Right lobe of liver (tissue), 6 donors: ENCODE results near the gene CPO. TPM values are rescaled to one million over a fixed set of nuclear protein-coding genes. Genes with fewer than 3 reads are reported as not detected.
"Not testable (repeated sequence)": the region's sequence is repeated elsewhere in the genome, so short reads cannot be mapped to it uniquely, and the experiment has no call there.

Experiments used
- ATAC-seq, 4 donors: fragments of 200-7000 bp; cut with Tn5 transposase; one replicate each; pipeline ENCODE4 v1.9.1; 2020; ENCODE audit warnings: mild to moderate bottlenecking in 4 of 4, moderate library complexity in 4 of 4
- DNase-seq, 3 donors: peaks; one replicate each; pipeline ENCODE4 v3.0.0-alpha.2; 2020
- H3K27ac ChIP-seq, 3 donors: fragments of 200-600 bp; one replicate each; pipeline ENCODE4 v1.8.0; 2022
- H3K27me3 ChIP-seq, 2 donors: fragments of 200-600 bp; one replicate each; pipeline ENCODE4 v1.8.0; 2022
- H3K36me3 ChIP-seq, 4 donors: fragments of 200-600 bp; sonication (generic) in 1 of 4; one replicate each; pipeline versions ENCODE4 v1.5.1 to v1.8.0; 2017 to 2022; ENCODE audit warnings: control low read depth in 1 of 4
- H3K4me1 ChIP-seq, 4 donors: fragments of 200-600 bp; sonication (generic) in 1 of 4; one replicate each; pipeline versions ENCODE4 v1.5.1 to v1.8.0; 2017 to 2022; ENCODE audit warnings: control low read depth in 1 of 4
- H3K4me3 ChIP-seq, 3 donors: fragments of 200-600 bp; one replicate each; pipeline ENCODE4 v1.8.0; 2022
- H3K9me3 ChIP-seq, 4 donors: fragments of 200-600 bp; sonication (generic) in 1 of 4; one replicate each; pipeline versions ENCODE4 v1.5.1 to v1.8.0; 2017 to 2022; ENCODE audit warnings: control low read depth in 1 of 4
- CTCF ChIP-seq, 4 donors: fragments of 200-600 bp in 3 of 4; fragments of 450-650 bp in 1 of 4; IDR thresholded peaks; one replicate each; pipeline versions ENCODE4 v1.5.1 to v1.8.0; 2016 to 2022; ENCODE audit warnings: antibody characterized with exemption in 4 of 4, mild to moderate bottlenecking in 2 of 4
- POLR2A ChIP-seq: fragments of 450-650 bp; IDR thresholded peaks from one replicate; pipeline ENCODE4 v1.6.1; 2017; ENCODE audit warnings: antibody characterized with exemption, mild to moderate bottlenecking
- whole genome bisulfite sequencing: methylation state at CpG from one replicate; pipeline ENCODE4 v1.1.6; 2018; ENCODE audit warnings: low coverage, low lambda C conversion rate; ENCODE audit not compliant: insufficient coverage; ENCODE audit errors: missing lambda C conversion rate; 5-methylcytosine and 5-hydroxymethylcytosine counted together
- intact Hi-C, 2 donors: fragments of 100-400 bp; cut with DNase I; formaldehyde crosslinking; loops; one replicate each; pipeline versions ENCODE4 v1.11.2 to v1.14.1; 2022
- total RNA-seq, 6 experiments: library from RNA; depleted of rRNA in 2 of 6; stranded (reverse); fragments of >200 nt in 2 of 6; fragmentation: NEBNext Ultra II Directional in 3 of 6; extraction: Animal tissue kit (Norgen Biotek cat#: 25700) in 3 of 6; gene quantifications; one replicate each; pipeline versions ENCODE4 v1.1.0 to v1.2.4, GENCODE V29; 2016 to 2023
- donor health status: DM: no; HTN: yes; CAD: no.
- donor health status: DM: no; HTN: no; CAD: no.
- donor health status: DM: no; HTN: no; CAD: no.
- donor health status: DM: no; HTN: yes; CAD: no.
- donor health status: DM: no; HTN: yes; CAD: no.

Gene CPO
- total RNA-seq, 6 experiments from 2014 or later = 0.22 to 0.46 (median 0.34) TPM; not detected in 2

DNA sequence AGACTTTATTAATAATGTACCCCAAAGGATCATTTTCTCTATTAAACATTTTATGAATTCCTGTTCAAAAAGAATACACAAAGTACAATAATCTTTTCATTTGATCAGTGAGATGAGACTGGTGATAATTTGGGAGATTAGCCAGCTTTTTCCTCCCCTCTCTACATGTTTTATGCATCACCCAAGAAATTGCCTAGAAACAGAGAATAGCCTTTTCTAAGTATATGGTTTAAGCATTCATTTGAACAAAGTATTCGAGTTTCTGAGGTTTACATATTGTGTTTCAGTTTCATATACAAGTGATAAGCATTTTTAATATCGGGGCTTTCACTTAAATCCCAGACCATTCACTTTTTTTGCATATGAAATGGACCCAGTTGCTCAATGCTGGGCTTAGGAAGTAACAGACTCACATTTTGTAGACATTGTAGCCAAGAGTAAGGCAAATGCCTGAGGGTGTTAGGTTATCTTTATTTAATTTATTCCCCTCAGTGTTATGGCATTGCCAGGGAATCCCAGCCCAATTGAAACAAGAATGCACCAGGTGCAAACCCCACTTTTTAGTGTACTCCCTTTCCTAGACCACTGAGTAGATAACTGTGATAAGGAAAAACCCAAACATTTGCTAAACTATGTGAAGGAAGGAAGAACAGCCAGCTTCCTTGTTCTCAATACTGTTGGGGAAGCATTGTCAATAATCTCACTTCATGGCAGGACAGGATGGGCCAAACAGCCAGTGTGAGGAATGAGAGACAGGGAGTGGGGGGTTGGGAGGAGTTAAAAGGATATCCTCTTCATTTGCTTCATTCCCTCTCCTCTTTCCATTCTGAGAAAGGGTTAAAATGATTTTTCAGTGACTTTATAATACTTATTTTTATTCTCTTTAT is 3.5 kb downstream of the CPO start:
- 55% methylated on average over 2 of the region's 2 CpGs for WGBS
- Histone ChIP-seq H3K9me3 (no peaks in the 10 kb centered on the region), H3K36me3 (no peaks in the 10 kb centered on the region), H3K27ac (no peak overlapping the region), H3K4me1 (no peaks in the 10 kb centered on the region), H3K4me3 (no peak overlapping the region), H3K27me3 (no peaks in the 10 kb centered on the region)
- ATAC-seq (no peak), DNase-seq (no peak)
- intact Hi-C loops = no loop called here
- TF ChIP-seq POLR2A = no peak
- no peak for TF ChIP-seq CTCF (IDR thresholded peaks at IDR 0.05)

DNA sequence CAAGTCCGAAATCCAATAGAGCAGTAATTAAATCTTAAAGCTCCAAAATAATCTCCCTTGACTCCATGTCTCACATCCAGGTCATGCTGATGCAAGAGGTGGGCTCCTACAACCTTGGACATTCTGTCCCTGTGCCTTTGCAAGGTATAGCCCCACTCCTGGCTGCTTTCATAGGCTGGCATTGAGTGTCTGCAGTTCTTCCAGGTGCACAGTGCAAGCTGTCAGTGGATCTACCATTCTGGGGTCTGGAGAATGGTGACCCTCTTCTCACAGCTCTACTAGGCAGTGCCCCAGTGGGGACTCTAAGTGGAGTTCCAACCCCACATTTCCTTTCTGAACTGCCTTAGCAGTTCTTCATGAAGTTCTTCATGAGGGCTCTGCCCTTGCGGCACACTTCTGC is 14.1 kb downstream of the CPO start:
- H3K27me3 ChIP-seq, H3K4me1 ChIP-seq, H3K27ac ChIP-seq, DNase-seq, ATAC-seq, intact Hi-C loops, H3K4me3 ChIP-seq, H3K36me3 ChIP-seq, H3K9me3 ChIP-seq: not testable (repeated sequence)
- WGBS = 67% methylated on average over 1 of the region's 2 CpGs

GRCh38 chr2:206955253-206955652 is 15.9 kb downstream of the CPO start:
- TF ChIP-seq POLR2A = no peak
- no peak for TF ChIP-seq CTCF (IDR thresholded peaks at IDR 0.05)
- no peaks in the 10 kb centered on the region for H3K27me3 ChIP-seq
- DNase-seq = no peak
- H3K4me3 ChIP-seq = no peak overlapping the region
- H3K4me1 ChIP-seq = no peaks in the 10 kb centered on the region
- H3K36me3 ChIP-seq = no peaks in the 10 kb centered on the region
- no peaks in the 10 kb centered on the region for H3K9me3 ChIP-seq
- intact Hi-C loops = no loop called here
- no peak overlapping the region for H3K27ac ChIP-seq
- peak; percentile 29 to 82 (median 56) for ATAC-seq

DNA sequence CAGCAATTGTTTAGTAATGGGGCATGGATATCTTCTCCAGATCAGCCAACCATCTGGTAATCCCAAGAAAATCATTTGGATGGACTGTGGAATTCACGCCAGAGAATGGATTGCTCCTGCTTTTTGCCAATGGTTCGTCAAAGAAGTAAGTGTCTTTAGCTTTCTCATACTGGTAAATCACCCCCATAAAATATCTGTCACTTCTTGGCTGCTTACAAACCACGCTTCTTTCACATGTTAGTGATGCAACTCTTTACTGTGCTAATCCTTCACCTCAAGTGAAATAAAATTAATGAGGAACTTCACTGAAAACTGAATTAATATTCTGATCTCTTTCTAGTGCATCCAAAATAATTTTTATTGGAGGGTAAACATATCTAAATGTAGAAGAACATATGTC is 18.9 kb downstream of the CPO start:
- Histone ChIP-seq H3K9me3 (no peaks in the 10 kb centered on the region), H3K4me3 (no peak overlapping the region), H3K4me1 (peaks cover 0 to 10% (median 0%) of the 10 kb centered on the region in 4 donors), H3K27me3 (no peaks in the 10 kb centered on the region), H3K27ac (no peak overlapping the region), H3K36me3 (no peaks in the 10 kb centered on the region)
- no peak for DNase-seq
- 88% methylated on average over 3 of the region's 3 CpGs for WGBS
- ATAC-seq = no peak
- no peak for TF ChIP-seq POLR2A
- no peak for TF ChIP-seq CTCF (IDR thresholded peaks at IDR 0.05)
- intact Hi-C loops = no loop called here

DNA sequence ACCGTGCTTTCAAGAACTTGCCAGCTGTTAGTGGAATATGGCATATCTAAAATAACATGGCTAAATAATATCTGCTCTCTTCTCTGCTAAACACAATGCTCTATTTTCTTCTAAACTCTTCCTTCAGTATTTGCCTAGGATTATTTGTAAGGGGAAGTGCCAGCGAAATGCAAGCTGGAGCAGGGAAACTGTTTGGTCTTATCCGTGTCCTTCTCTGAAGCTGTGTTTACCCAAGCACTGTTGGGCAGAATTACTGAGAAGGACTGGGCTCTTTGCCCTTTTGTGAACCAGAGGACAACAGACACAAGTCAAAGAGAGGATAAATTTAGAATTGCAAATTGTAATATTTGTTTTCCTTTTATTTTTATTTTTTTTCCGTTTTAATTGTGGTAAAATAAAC is 23.6 kb downstream of the CPO start:
- Histone ChIP-seq H3K27ac (no peak overlapping the region), H3K4me3 (no peak overlapping the region), H3K4me1 (peaks cover 0 to 15% (median 0%) of the 10 kb centered on the region in 4 donors), H3K9me3 (no peaks in the 10 kb centered on the region), H3K27me3 (no peaks in the 10 kb centered on the region), H3K36me3 (no peaks in the 10 kb centered on the region)
- DNase-seq (peak in 1 of 3 donors; percentile 49), ATAC-seq (peak; percentile 94 to 97 (median 96))
- 12% methylated on average over 4 of the region's 4 CpGs for WGBS
- intact Hi-C loops = no loop called here
- TF ChIP-seq CTCF (IDR thresholded peaks at IDR 0.05) = no peak
- TF ChIP-seq POLR2A = no peak
